ENCODE measurements around the gene ANAPC2. TPM values are rescaled to one million over a fixed set of nuclear protein-coding genes. Genes with fewer than 3 reads are reported as not detected.
"Not testable (repeated sequence)": the region's sequence is repeated elsewhere in the genome, so short reads cannot be mapped to it uniquely, and the experiment has no call there.

Gene ANAPC2
- total RNA-seq, 2 experiments from 2014 or later: 144 to 149 TPM

GRCh38 chr9:137136261-137136880 is 52.0 kb downstream of the ANAPC2 start:
- no peak overlapping the region for H3K4me3 Mint-ChIP-seq
- POLR2A ChIA-PET: no interaction called here
- intact Hi-C loops (cut with DNase I, micrococcal nuclease): no loop called here
- no peaks in the 10 kb centered on the region for H3K9me3 Mint-ChIP-seq
- peaks cover 67% of the 10 kb centered on the region for H3K27me3 Mint-ChIP-seq
- no peak overlapping the region for H3K27ac Mint-ChIP-seq
- TF ChIP-seq CTCF (IDR thresholded peaks at IDR 0.05): no peak
- Histone ChIP-seq H3K27ac (ENCODE audit: low read depth in 1 of 2, low read length in 2 of 2) (no peak overlapping the region), H3K27me3 (ENCODE audit: control insufficient read depth in 1 of 2, insufficient read depth in 2 of 2, low read length in 2 of 2) (peaks cover 55 to 62% of the 10 kb centered on the region in 2 experiments), H3K36me3 (ENCODE audit: insufficient read depth, low read length) (no peaks in the 10 kb centered on the region), H3K4me3 (ENCODE audit: low read length) (no peak overlapping the region), H3K9me3 (ENCODE audit: control insufficient read depth in 1 of 2, insufficient read depth in 1 of 2, low read length in 2 of 2) (peaks cover 0 to 40% of the 10 kb centered on the region in 2 experiments), H3K4me1 (ENCODE audit: insufficient read depth, low read length) (peaks cover 8% of the 10 kb centered on the region)
- no peaks in the 10 kb centered on the region for H3K36me3 Mint-ChIP-seq (ENCODE audit: low read depth)
- no peak for ATAC-seq (ENCODE audit: poor library complexity)
- H3K4me1 Mint-ChIP-seq (ENCODE audit: low read depth): no peaks in the 10 kb centered on the region
- CTCF ChIA-PET: no interaction called here
- DNase-seq: no peak

GRCh38 chr9:137135154-137135553 is 53.2 kb downstream of the ANAPC2 start:
- H3K4me3 ChIP-seq (ENCODE audit: low read length); H3K4me1 Mint-ChIP-seq (ENCODE audit: low read depth); H3K9me3 Mint-ChIP-seq; DNase-seq; ATAC-seq (ENCODE audit: poor library complexity); CTCF ChIA-PET; H3K36me3 Mint-ChIP-seq (ENCODE audit: low read depth); H3K36me3 ChIP-seq (ENCODE audit: insufficient read depth, low read length); H3K4me3 Mint-ChIP-seq; POLR2A ChIA-PET; intact Hi-C loops (cut with DNase I, micrococcal nuclease); H3K27ac Mint-ChIP-seq; H3K27ac ChIP-seq (ENCODE audit: low read depth in 1 of 2, low read length in 2 of 2): not testable (repeated sequence)
- Histone ChIP-seq H3K4me1 (ENCODE audit: insufficient read depth, low read length) (peaks cover 12% of the 10 kb centered on the region), H3K27me3 (ENCODE audit: control insufficient read depth in 1 of 2, insufficient read depth in 2 of 2, low read length in 2 of 2) (peaks cover 43 to 50% of the 10 kb centered on the region in 2 experiments), H3K9me3 (ENCODE audit: control insufficient read depth in 1 of 2, insufficient read depth in 1 of 2, low read length in 2 of 2) (peaks cover 4 to 52% of the 10 kb centered on the region in 2 experiments)
- peaks cover 55% of the 10 kb centered on the region for H3K27me3 Mint-ChIP-seq

DNA sequence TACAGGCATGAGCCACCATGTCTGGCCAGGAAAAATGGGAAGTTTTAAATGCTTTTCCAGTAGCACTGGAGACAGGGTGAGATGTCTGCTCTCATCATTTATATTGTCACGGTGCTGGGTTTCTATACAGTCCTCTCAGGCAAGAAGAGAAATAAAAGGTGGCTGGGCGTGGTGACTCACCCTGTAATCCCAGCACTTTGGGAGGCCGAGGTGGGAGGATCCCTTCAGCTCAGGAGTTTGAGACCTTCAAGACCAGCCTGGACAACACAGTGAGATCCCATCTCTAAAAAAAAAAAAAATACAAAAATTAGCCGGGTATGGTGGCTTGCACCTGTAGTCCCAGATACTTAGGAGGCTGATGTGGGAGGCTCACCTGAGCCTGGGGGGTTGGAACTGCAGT is 54.2 kb downstream of the ANAPC2 start:
- DNase-seq: no peak
- no peaks in the 10 kb centered on the region for H3K36me3 ChIP-seq (ENCODE audit: insufficient read depth, low read length)
- H3K27ac Mint-ChIP-seq: no peak overlapping the region
- ChIA-PET POLR2A (no interaction called here), CTCF (no interaction called here)
- H3K27me3 Mint-ChIP-seq: peaks cover 46% of the 10 kb centered on the region
- H3K27ac ChIP-seq (ENCODE audit: low read depth in 1 of 2, low read length in 2 of 2): no peak overlapping the region
- peaks cover 4% of the 10 kb centered on the region for H3K36me3 Mint-ChIP-seq (ENCODE audit: low read depth)
- peaks cover 4 to 46% of the 10 kb centered on the region in 2 experiments for H3K9me3 ChIP-seq (ENCODE audit: control insufficient read depth in 1 of 2, insufficient read depth in 1 of 2, low read length in 2 of 2)
- no peak overlapping the region for H3K4me3 ChIP-seq (ENCODE audit: low read length)
- peaks cover 15% of the 10 kb centered on the region for H3K4me1 ChIP-seq (ENCODE audit: insufficient read depth, low read length)
- H3K4me3 Mint-ChIP-seq: no peak overlapping the region
- intact Hi-C loops (cut with DNase I, micrococcal nuclease): no loop called here
- H3K9me3 Mint-ChIP-seq: no peaks in the 10 kb centered on the region
- ATAC-seq (ENCODE audit: poor library complexity): no peak
- TF ChIP-seq CTCF (IDR thresholded peaks at IDR 0.05): no peak
- H3K4me1 Mint-ChIP-seq (ENCODE audit: low read depth): no peaks in the 10 kb centered on the region
- peaks cover 37 to 41% of the 10 kb centered on the region in 2 experiments for H3K27me3 ChIP-seq (ENCODE audit: control insufficient read depth in 1 of 2, insufficient read depth in 2 of 2, low read length in 2 of 2)

Data from CD4-positive, alpha-beta T cell (primary cell).